ENCODE results near the gene PTPRO. TPM values are rescaled to one million over a fixed set of nuclear protein-coding genes. Genes with fewer than 3 reads are reported as not detected.
A peak's percentile ranks its signal among the peaks of the same experiment; 100 is the strongest.

PTPRO gene
- 10 to 100 TPM in 1 of 5 donors, 1 to 10 TPM in 1, under 1 TPM in 1, not detected in 2; 0.58 to 11.6 (median 3.9) TPM for total RNA-seq
- polyA plus RNA-seq: under 1 TPM in 2 of 3 donors, not detected in 1; 0.35 to 0.68 TPM
- long read RNA-seq, donor 1: 0 reads
- long read RNA-seq, donor 2, full-length matches to known transcripts: 2 of 2 reads
- long read RNA-seq, donor 2, partial matches to known transcripts: 0 of 2 reads
- long read RNA-seq, donor 2, other reads (novel, unspliced or antisense): 0 of 2 reads
- long read RNA-seq, donor 3: 0 reads
- long read RNA-seq, donor 4: 0 reads
- long read RNA-seq, donor 5, full-length matches to known transcripts: 1 of 1 reads
- long read RNA-seq, donor 5, partial matches to known transcripts: 0 of 1 reads
- long read RNA-seq, donor 5, other reads (novel, unspliced or antisense): 0 of 1 reads
- long read RNA-seq, donor 6, full-length matches to known transcripts: 2 of 2 reads
- long read RNA-seq, donor 6, partial matches to known transcripts: 0 of 2 reads
- long read RNA-seq, donor 6, other reads (novel, unspliced or antisense): 0 of 2 reads
- long read RNA-seq, donor 7: 0 reads
- long read RNA-seq, donor 8: 0 reads
- long read RNA-seq, donor 9: 0 reads
- long read RNA-seq, donor 10: 0 reads

GRCh38 chr12:15322164-15323061 lies at the start of gene PTPRO:
TSS of gene PTPRO (plus strand) at chr12:15322508.
- Histone ChIP-seq H3K27me3 (peaks cover 0 to 58% (median 10%) of the 10 kb centered on the region in 3 donors), H3K4me1 (peaks cover 12 to 16% (median 15%) of the 10 kb centered on the region in 4 donors), H3K36me3 (no peaks in the 10 kb centered on the region), H3K4me3 (peak within 1 kb of the TSS; percentile 36 to 57 (median 40)), H3K9me3 (no peaks in the 10 kb centered on the region), H3K27ac (no peak within 1 kb of the TSS)
- 0 to 5% (median 1%) methylated on average over 26 to 70 of the region's 70 CpGs for WGBS, 5 donors
- DNase-seq: peak in 1 of 2 donors; percentile 68
- TF ChIP-seq POLR2A (IDR thresholded peaks at IDR 0.05) (no peak), POLR2AphosphoS5 (IDR thresholded peaks at IDR 0.05) (no peak), EP300 (IDR thresholded peaks at IDR 0.05) (no peak), CTCF (IDR thresholded peaks at IDR 0.05) (no peak)
- intact Hi-C loops (cut with DNase I; ENCODE audit: low total_unique reads): no loop called here

- Histone ChIP-seq H3K27me3 (no peaks in the 10 kb centered on the region), H3K4me1 (peaks cover under 1 to 40% (median 24%) of the 10 kb centered on the region in 4 donors), H3K9me3 (no peaks in the 10 kb centered on the region), H3K27ac (peak overlapping the region in 3 of 5 donors; percentile 49 to 64 (median 58)), H3K36me3 (no peaks in the 10 kb centered on the region), H3K4me3 (no peak overlapping the region)
- TF ChIP-seq CTCF (IDR thresholded peaks at IDR 0.05): no peak
- no peak for TF ChIP-seq EP300 (IDR thresholded peaks at IDR 0.05)
- TF ChIP-seq POLR2A (IDR thresholded peaks at IDR 0.05): no peak
- no peak for TF ChIP-seq POLR2AphosphoS5 (IDR thresholded peaks at IDR 0.05)
- DNase-seq: no peak
- intact Hi-C loops (cut with DNase I; ENCODE audit: low total_unique reads): loop anchor here (10.0 kb wide), 1 partner anchor 49 kb away; the partner anchor contains the start of gene RERG
- WGBS, 5 donors: 56 to 81% (median 60%) methylated on average over 3 of the region's 3 CpGs
These were observed 48.4 kb upstream of the PTPRO start for GRCh38 chr12:15273896-15274295.

GRCh38 chr12:15274561-15274967 lies 47.7 kb upstream of the PTPRO start:
- Histone ChIP-seq H3K4me3 (no peak overlapping the region), H3K27me3 (no peaks in the 10 kb centered on the region), H3K9me3 (no peaks in the 10 kb centered on the region), H3K27ac (peak overlapping the region in 3 of 5 donors; percentile 49 to 64 (median 58)), H3K4me1 (peaks cover 5 to 47% (median 29%) of the 10 kb centered on the region in 4 donors), H3K36me3 (no peaks in the 10 kb centered on the region)
- 26 to 52% (median 41%) methylated on average over 3 of the region's 3 CpGs for WGBS, 5 donors
- no peak for TF ChIP-seq CTCF (IDR thresholded peaks at IDR 0.05)
- peak in 2 of 3 donors; percentile 4 to 65 for TF ChIP-seq POLR2AphosphoS5 (IDR thresholded peaks at IDR 0.05)
- peak; percentile 29 to 43 for DNase-seq
- intact Hi-C loops (cut with DNase I; ENCODE audit: low total_unique reads): loop anchor here (10.0 kb wide), 1 partner anchor 50 kb away; the partner anchor contains the start of gene RERG
